ENCODE measurements around the gene MACROD2.

The MACROD2 gene

GRCh38 chr20:15795305-15796019 lies 1800.1 kb downstream of the MACROD2 start:
- H4K20me1 ChIP-seq (ENCODE audit: low read depth, low read length) = no peaks in the 10 kb centered on the region
- no peaks in the 10 kb centered on the region for H3K27me3 ChIP-seq (ENCODE audit: low read length)
- H2AFZ ChIP-seq (ENCODE audit: low read depth, low read length, severe bottlenecking) = no peak overlapping the region
- H3K79me2 ChIP-seq (ENCODE audit: insufficient read depth, low read length) = no peaks in the 10 kb centered on the region
- no peaks in the 10 kb centered on the region for H3F3A ChIP-seq (ENCODE audit: insufficient read depth)
- TF ChIP-seq CTCF (IDR thresholded peaks at IDR 0.05; ENCODE audit: insufficient read depth, low read length, poor library complexity, severe bottlenecking) = no peak
- no peak for TF ChIP-seq EZH2phosphoT487 (conservative IDR thresholded peaks at IDR 0.05; ENCODE audit: low read length)
- no peak overlapping the region for H3K9ac ChIP-seq (ENCODE audit: low read length)
- no peaks in the 10 kb centered on the region for H3K36me3 ChIP-seq (ENCODE audit: low read length)
- no peaks in the 10 kb centered on the region for H3K9me2 ChIP-seq (replicated peaks; ENCODE audit: insufficient read depth, low read length)
- H3K9me3 ChIP-seq (ENCODE audit: insufficient read depth, low read length) = no peaks in the 10 kb centered on the region
- no peak overlapping the region for H3K4me2 ChIP-seq (ENCODE audit: low read depth, low read length, poor library complexity, severe bottlenecking)
- no peak overlapping the region for H3K4me3 ChIP-seq (ENCODE audit: insufficient read depth, low read length, poor library complexity, severe bottlenecking)
- no peak overlapping the region for H3K27ac ChIP-seq (ENCODE audit: low read depth, low read length)

- Histone ChIP-seq H3F3A (ENCODE audit: insufficient read depth) (no peaks in the 10 kb centered on the region), H3K27ac (ENCODE audit: low read depth, low read length) (no peak overlapping the region), H2AFZ (ENCODE audit: low read depth, low read length, severe bottlenecking) (no peak overlapping the region), H3K9ac (ENCODE audit: low read length) (no peak overlapping the region), H3K4me3 (ENCODE audit: insufficient read depth, low read length, poor library complexity, severe bottlenecking) (no peak overlapping the region), H3K36me3 (ENCODE audit: low read length) (no peaks in the 10 kb centered on the region), H3K9me3 (ENCODE audit: insufficient read depth, low read length) (no peaks in the 10 kb centered on the region), H3K4me2 (ENCODE audit: low read depth, low read length, poor library complexity, severe bottlenecking) (no peak overlapping the region), H4K20me1 (ENCODE audit: low read depth, low read length) (no peaks in the 10 kb centered on the region), H3K27me3 (ENCODE audit: low read length) (no peaks in the 10 kb centered on the region), H3K79me2 (ENCODE audit: insufficient read depth, low read length) (no peaks in the 10 kb centered on the region), H3K9me2 (replicated peaks; ENCODE audit: insufficient read depth, low read length) (no peaks in the 10 kb centered on the region)
- no peak for TF ChIP-seq CTCF (IDR thresholded peaks at IDR 0.05; ENCODE audit: insufficient read depth, low read length, poor library complexity, severe bottlenecking)
- no peak for TF ChIP-seq EZH2phosphoT487 (conservative IDR thresholded peaks at IDR 0.05; ENCODE audit: low read length)
Measured at GRCh38 chr20:15799871-15800270, 1804.6 kb downstream of the MACROD2 start.

GRCh38 chr20:15802020-15802419 lies 1806.7 kb downstream of the MACROD2 start:
- Histone ChIP-seq H3K4me3 (ENCODE audit: insufficient read depth, low read length, poor library complexity, severe bottlenecking) (no peak overlapping the region), H3K27ac (ENCODE audit: low read depth, low read length) (no peak overlapping the region), H3K4me2 (ENCODE audit: low read depth, low read length, poor library complexity, severe bottlenecking) (no peak overlapping the region), H3K9me3 (ENCODE audit: insufficient read depth, low read length) (no peaks in the 10 kb centered on the region), H3K79me2 (ENCODE audit: insufficient read depth, low read length) (no peaks in the 10 kb centered on the region), H3K9me2 (replicated peaks; ENCODE audit: insufficient read depth, low read length) (no peaks in the 10 kb centered on the region), H3F3A (ENCODE audit: insufficient read depth) (no peaks in the 10 kb centered on the region), H3K9ac (ENCODE audit: low read length) (no peak overlapping the region), H4K20me1 (ENCODE audit: low read depth, low read length) (no peaks in the 10 kb centered on the region), H3K27me3 (ENCODE audit: low read length) (no peaks in the 10 kb centered on the region), H3K36me3 (ENCODE audit: low read length) (no peaks in the 10 kb centered on the region), H2AFZ (ENCODE audit: low read depth, low read length, severe bottlenecking) (no peak overlapping the region)
- TF ChIP-seq CTCF (IDR thresholded peaks at IDR 0.05; ENCODE audit: insufficient read depth, low read length, poor library complexity, severe bottlenecking) (no peak), EZH2phosphoT487 (conservative IDR thresholded peaks at IDR 0.05; ENCODE audit: low read length) (no peak)
